Kidney (tissue), 14 donors: ENCODE measurements around the gene RALGPS1. TPM values are rescaled to one million over a fixed set of nuclear protein-coding genes. Genes with fewer than 3 reads are reported as not detected.
A peak's percentile ranks its signal among the peaks of the same experiment; 100 is the strongest.

Experiments used
- DNase-seq, 5 donors: peaks; one replicate each; pipeline ENCODE4 v3.0.0-alpha.2; 2013 to 2020
- FAIRE-seq: peaks from 2 replicates; lab custom pipeline; 2012; peaks lifted over from hg19 to GRCh38; lab: Jason Lieb, UNC
- H3K27ac ChIP-seq, 2 donors: one replicate each; pipeline ENCODE4 v1.7.0; 2013; ENCODE audit warnings: low read depth in 2 of 2, low read length in 2 of 2, inconsistent platforms in 1 of 2
- H3K27me3 ChIP-seq: one replicate; pipeline ENCODE4 v1.7.1; 2013; ENCODE audit warnings: low read length, inconsistent platforms; ENCODE audit not compliant: control insufficient read depth, insufficient read depth
- H3K36me3 ChIP-seq, 3 donors: one replicate each; pipeline versions ENCODE4 v1.7.0 to v1.7.1; 2013; ENCODE audit warnings: low read length in 3 of 3, control low read depth in 1 of 3, inconsistent platforms in 1 of 3; ENCODE audit not compliant: insufficient read depth in 3 of 3, control insufficient read depth in 2 of 3
- H3K4me1 ChIP-seq, 3 donors: one replicate each; pipeline versions ENCODE4 v1.7.0 to v1.7.1; 2013; ENCODE audit warnings: low read length in 3 of 3, inconsistent platforms in 1 of 3, low read depth in 1 of 3; ENCODE audit not compliant: control insufficient read depth in 2 of 3, insufficient read depth in 2 of 3
- H3K4me3 ChIP-seq, 3 donors: one replicate each; pipeline versions ENCODE4 v1.7.0 to v1.8.1; 2013; ENCODE audit warnings: low read length in 3 of 3, control low read depth in 1 of 3, inconsistent platforms in 1 of 3
- H3K9ac ChIP-seq, 3 donors: one replicate each; pipeline versions ENCODE4 v1.7.0 to v1.7.1; 2013; ENCODE audit warnings: low read length in 3 of 3, control low read depth in 1 of 3, inconsistent platforms in 1 of 3
- H3K9me3 ChIP-seq, 3 donors: one replicate each; pipeline versions ENCODE4 v1.7.0 to v1.7.1; 2013; ENCODE audit warnings: low read length in 3 of 3, control low read depth in 1 of 3, inconsistent platforms in 1 of 3; ENCODE audit not compliant: control insufficient read depth in 2 of 3, insufficient read depth in 1 of 3
- intact Hi-C: fragments of 100-400 bp; cut with DNase I; formaldehyde crosslinking; loops from one replicate; pipeline ENCODE4 v1.11.1; 2022
- polyA plus RNA-seq: library from polyadenylated mRNA; stranded (reverse); fragments of 350-450 nt; fragmentation: Illumina TruSeq; extraction: RNeasy Lipid Tissue Mini Kit (QIAGEN cat#74804); gene quantifications from one replicate; pipeline ENCODE4 v1.2.3, GENCODE V29; 2014; ENCODE audit warnings: low read depth, low replicate concordance; ENCODE audit not compliant: insufficient read depth
- total RNA-seq: library from RNA; stranded (reverse); fragmentation: NEBNext Ultra II Directional; extraction: Animal tissue kit (Norgen Biotek cat#: 25700); gene quantifications from one replicate; pipeline ENCODE4 v1.2.1, GENCODE V29; 2021
- TF ChIP-seq, protein P1 (sequence below): IDR thresholded peaks from 3 replicates; pipeline ENCODE4 v1.5.1; 2012; ENCODE audit warnings: mild to moderate bottlenecking, moderate library complexity, borderline replicate concordance; ENCODE audit not compliant: insufficient read depth; ENCODE audit errors: extremely low read depth
- donor health status: control.
- donor health status: control.
- donor health status: control.
- donor health status: control.
- donor health status: control.
- donor health status: DM: yes; HTN: yes; CAD: no.
- donor health status: Normal renal cell carcinoma (clear cell type).

RALGPS1 gene
- total and polyA plus RNA-seq, 2 donors from 2014 or later, result 9.4 to 25.2 TPM

DNA sequence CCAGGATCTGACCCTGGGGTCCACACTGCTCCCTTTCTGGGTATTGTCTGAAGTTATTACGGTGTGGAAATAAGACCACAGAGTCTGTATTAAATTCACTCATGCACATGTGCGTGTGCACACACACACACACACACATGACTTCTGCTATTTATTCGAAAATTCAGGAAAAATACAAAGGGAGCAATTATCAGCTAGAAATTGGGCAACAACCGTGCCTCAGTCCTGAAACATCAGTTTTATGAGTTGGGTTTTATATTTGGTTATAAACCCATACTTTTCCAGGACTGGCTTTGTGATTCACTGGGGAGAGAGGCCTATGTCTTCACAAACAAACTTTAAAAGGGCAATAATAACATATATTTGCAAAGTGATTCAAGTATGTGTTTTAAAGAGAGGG lies 117.7 kb downstream of the RALGPS1 start:
- no peak for DNase-seq
- intact Hi-C loops, result no loop called here
- no peak overlapping the region for H3K4me3 ChIP-seq
- no peaks in the 10 kb centered on the region for H3K36me3 ChIP-seq
- no peak for FAIRE-seq
- TF ChIP-seq, protein P1, sequence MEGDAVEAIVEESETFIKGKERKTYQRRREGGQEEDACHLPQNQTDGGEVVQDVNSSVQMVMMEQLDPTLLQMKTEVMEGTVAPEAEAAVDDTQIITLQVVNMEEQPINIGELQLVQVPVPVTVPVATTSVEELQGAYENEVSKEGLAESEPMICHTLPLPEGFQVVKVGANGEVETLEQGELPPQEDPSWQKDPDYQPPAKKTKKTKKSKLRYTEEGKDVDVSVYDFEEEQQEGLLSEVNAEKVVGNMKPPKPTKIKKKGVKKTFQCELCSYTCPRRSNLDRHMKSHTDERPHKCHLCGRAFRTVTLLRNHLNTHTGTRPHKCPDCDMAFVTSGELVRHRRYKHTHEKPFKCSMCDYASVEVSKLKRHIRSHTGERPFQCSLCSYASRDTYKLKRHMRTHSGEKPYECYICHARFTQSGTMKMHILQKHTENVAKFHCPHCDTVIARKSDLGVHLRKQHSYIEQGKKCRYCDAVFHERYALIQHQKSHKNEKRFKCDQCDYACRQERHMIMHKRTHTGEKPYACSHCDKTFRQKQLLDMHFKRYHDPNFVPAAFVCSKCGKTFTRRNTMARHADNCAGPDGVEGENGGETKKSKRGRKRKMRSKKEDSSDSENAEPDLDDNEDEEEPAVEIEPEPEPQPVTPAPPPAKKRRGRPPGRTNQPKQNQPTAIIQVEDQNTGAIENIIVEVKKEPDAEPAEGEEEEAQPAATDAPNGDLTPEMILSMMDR, result no peak
- no peaks in the 10 kb centered on the region for H3K9me3 ChIP-seq
- H3K27ac ChIP-seq, result no peak overlapping the region
- peaks cover 0 to 7% (median 2%) of the 10 kb centered on the region in 3 donors for H3K4me1 ChIP-seq
- no peak overlapping the region for H3K9ac ChIP-seq
- H3K27me3 ChIP-seq, result no peaks in the 10 kb centered on the region

DNA sequence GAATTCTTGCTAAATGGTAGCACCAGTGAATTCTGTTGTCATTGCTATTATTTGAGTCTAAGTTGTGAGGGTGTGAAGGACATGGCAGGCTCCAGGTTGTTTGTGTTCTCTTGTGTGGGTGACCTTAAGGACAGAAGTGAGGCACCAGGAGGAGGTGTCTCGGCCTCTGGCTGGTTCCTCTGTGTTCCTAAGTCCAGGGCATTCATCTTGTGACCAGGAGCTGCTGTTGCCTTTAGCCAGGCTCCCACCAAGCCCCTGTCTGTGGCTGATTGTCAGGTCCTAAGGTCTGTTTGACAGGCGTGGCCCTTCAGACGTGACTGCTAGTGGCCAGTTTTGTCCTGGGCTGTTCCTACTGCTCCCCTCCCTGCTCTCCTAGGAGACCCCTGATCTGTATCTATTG lies 118.5 kb downstream of the RALGPS1 start:
- DNase-seq (no peak), FAIRE-seq (no peak)
- Histone ChIP-seq H3K4me3 (no peak overlapping the region), H3K4me1 (peaks cover 0 to 7% (median 2%) of the 10 kb centered on the region in 3 donors), H3K9me3 (no peaks in the 10 kb centered on the region), H3K27ac (no peak overlapping the region), H3K9ac (no peak overlapping the region), H3K27me3 (no peaks in the 10 kb centered on the region), H3K36me3 (no peaks in the 10 kb centered on the region)
- intact Hi-C loops, result no loop called here
- TF ChIP-seq, protein P1, result no peak

DNA sequence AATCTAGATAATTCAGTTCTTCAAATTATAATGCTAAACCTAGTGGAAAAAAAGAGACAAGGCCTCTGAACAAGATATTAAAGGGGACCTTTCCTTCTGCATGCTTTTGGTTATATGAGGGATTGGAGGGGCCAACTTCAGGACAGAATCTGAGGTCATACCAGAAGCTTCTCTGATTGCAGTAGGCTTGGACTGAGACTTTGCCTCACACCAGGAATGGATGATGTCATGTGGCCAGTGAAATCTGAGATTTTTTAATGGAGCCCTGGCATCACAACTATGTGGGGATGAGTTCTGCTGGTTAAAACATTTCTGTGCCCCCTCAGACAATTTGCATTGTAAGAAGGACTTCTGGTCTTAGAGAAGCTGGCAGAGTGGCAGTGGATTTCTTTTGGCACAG lies 119.2 kb downstream of the RALGPS1 start:
- H3K9me3 ChIP-seq, result no peaks in the 10 kb centered on the region
- intact Hi-C loops, result no loop called here
- H3K9ac ChIP-seq, result no peak overlapping the region
- H3K4me3 ChIP-seq, result no peak overlapping the region
- H3K36me3 ChIP-seq, result no peaks in the 10 kb centered on the region
- FAIRE-seq, result no peak
- H3K27ac ChIP-seq, result no peak overlapping the region
- peaks cover 0 to 7% (median 2%) of the 10 kb centered on the region in 3 donors for H3K4me1 ChIP-seq
- peak in 1 of 5 donors; percentile 32 for DNase-seq
- TF ChIP-seq, protein P1, result no peak
- no peaks in the 10 kb centered on the region for H3K27me3 ChIP-seq

DNA sequence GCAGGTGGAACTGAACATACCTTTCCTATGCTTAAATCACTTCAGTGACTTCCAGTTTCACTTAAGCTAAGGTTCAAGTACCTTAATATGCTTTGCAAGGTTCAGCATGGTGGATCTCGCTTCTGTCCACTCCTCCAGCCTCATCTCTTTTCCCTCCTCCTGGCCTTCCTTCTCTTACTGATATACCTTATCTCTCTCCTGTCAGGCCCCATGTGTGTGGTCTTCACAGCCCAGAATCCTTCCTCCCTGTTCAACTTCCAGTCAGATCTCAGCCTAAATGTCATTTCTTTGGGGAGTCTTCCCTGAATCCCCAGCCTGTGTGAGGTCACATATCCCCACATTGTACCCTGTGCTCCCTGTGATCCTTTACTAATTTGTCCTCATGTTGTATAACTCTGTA lies 120.1 kb downstream of the RALGPS1 start:
- no peak overlapping the region for H3K9ac ChIP-seq
- DNase-seq (no peak), FAIRE-seq (no peak)
- no peaks in the 10 kb centered on the region for H3K27me3 ChIP-seq
- intact Hi-C loops, result no loop called here
- H3K27ac ChIP-seq, result no peak overlapping the region
- H3K36me3 ChIP-seq, result no peaks in the 10 kb centered on the region
- peaks cover 0 to 7% (median 2%) of the 10 kb centered on the region in 3 donors for H3K4me1 ChIP-seq
- TF ChIP-seq, protein P1, result no peak
- no peaks in the 10 kb centered on the region for H3K9me3 ChIP-seq
- no peak overlapping the region for H3K4me3 ChIP-seq
